AG20443 (cell line): ENCODE results near the gene EIF4G3.
"Not testable (repeated sequence)": the region's sequence is repeated elsewhere in the genome, so short reads cannot be mapped to it uniquely, and the experiment has no call there.

Source experiments
- DNase-seq: peaks from one replicate; pipeline ENCODE4 v3.0.0; 2012; ENCODE audit warnings: low spot score, mixed read lengths

Gene EIF4G3

GRCh38 chr1:21188235-21188634 lies 11.5 kb upstream of the EIF4G3 start:
- DNase-seq: no peak

GRCh38 chr1:21185221-21185731 lies 8.6 kb upstream of the EIF4G3 start:
- no peak for DNase-seq

GRCh38 chr1:21184276-21184675 lies 7.6 kb upstream of the EIF4G3 start:
- DNase-seq: no peak

- DNase-seq: peak; percentile 52
These were observed 5.6 kb upstream of the EIF4G3 start for GRCh38 chr1:21182181-21182731.

- not testable (repeated sequence) for DNase-seq
These were observed 1.6 kb upstream of the EIF4G3 start for GRCh38 chr1:21178271-21178670.

- peak; percentile 43 for DNase-seq
These were observed 771 bp downstream of the EIF4G3 start for GRCh38 chr1:21175670-21176581.

- DNase-seq: no peak
These were observed 1.4 kb downstream of the EIF4G3 start for GRCh38 chr1:21175324-21175669.

GRCh38 chr1:21174654-21175323 lies 1.9 kb downstream of the EIF4G3 start:
- peak; percentile 52 for DNase-seq

GRCh38 chr1:21174230-21174629 lies 2.5 kb downstream of the EIF4G3 start:
- no peak for DNase-seq

- DNase-seq: not testable (repeated sequence)
These were observed 3.6 kb downstream of the EIF4G3 start for GRCh38 chr1:21173096-21173495.

GRCh38 chr1:21170837-21171236 lies 5.9 kb downstream of the EIF4G3 start:
- not testable (repeated sequence) for DNase-seq

GRCh38 chr1:21168444-21168843 lies 8.3 kb downstream of the EIF4G3 start:
- no peak for DNase-seq

GRCh38 chr1:21165646-21166045 lies 11.1 kb downstream of the EIF4G3 start:
- no peak for DNase-seq

GRCh38 chr1:21165076-21165475 lies 11.6 kb downstream of the EIF4G3 start:
- DNase-seq: no peak

GRCh38 chr1:21164266-21164665 lies 12.4 kb downstream of the EIF4G3 start:
- DNase-seq: no peak

GRCh38 chr1:21162740-21163464 lies 13.8 kb downstream of the EIF4G3 start:
- DNase-seq: no peak

GRCh38 chr1:21161842-21162241 lies 14.9 kb downstream of the EIF4G3 start:
- DNase-seq: no peak

GRCh38 chr1:21160263-21160796 lies 16.4 kb downstream of the EIF4G3 start:
- no peak for DNase-seq

- DNase-seq: no peak
These were observed 18.8 kb downstream of the EIF4G3 start for GRCh38 chr1:21157868-21158267.

- DNase-seq: no peak
These were observed 19.6 kb downstream of the EIF4G3 start for GRCh38 chr1:21157054-21157453.

GRCh38 chr1:21156019-21156418 lies 20.7 kb downstream of the EIF4G3 start:
- DNase-seq: no peak

GRCh38 chr1:21154717-21155116 lies 22.0 kb downstream of the EIF4G3 start:
- no peak for DNase-seq
